ENCODE measurements around the gene FBXO31. TPM values are rescaled to one million over a fixed set of nuclear protein-coding genes. Genes with fewer than 3 reads are reported as not detected.
A peak's percentile ranks its signal among the peaks of the same experiment; 100 is the strongest.
"Not testable (repeated sequence)": the region's sequence is repeated elsewhere in the genome, so short reads cannot be mapped to it uniquely, and the experiment has no call there.

FBXO31 gene
- polyA plus RNA-seq, 1 donor from 2014 or later = 20.6 TPM

DNA sequence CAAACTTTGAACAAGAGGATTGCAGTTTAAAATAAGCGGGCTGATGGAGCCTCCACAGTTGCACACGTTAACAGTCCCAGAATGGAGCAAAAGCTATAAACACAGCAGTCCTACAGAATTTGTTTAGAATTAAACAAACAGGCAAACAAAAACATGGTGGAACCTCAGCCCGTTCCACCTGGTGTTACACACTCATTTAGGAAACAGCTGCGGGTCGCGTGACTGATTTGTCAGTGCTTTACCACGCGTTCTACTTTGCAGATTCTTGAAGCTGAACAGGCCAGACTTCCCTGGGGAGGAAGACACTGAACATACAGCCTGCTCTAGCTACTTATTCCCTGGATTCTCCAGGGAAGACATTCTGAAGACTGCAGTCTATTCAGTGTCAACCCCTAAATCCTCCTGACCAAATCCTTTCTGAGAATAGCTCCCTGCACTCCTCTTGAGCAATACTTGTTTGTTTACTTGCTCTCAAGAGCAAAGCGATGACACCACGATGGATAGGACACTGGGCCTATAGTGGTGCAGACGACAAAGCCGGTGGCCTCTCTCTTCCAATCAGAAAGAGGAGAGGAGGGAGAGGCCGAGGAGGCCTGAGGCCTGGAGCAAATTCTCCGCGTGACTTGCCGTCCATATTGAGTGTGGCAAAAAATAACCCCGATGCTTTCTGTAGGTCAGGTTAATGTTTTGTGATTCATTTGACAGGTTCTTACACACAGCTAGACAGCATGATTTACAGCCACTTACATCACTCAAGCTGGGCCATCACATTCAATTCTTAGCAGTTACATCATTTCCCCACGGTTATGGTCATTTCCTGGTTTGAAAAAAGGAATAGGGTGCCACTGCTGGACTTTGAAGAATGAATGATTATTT, 4.6 kb upstream of the FBXO31 start:
- peaks cover 4% of the 10 kb centered on the region for H3K79me2 ChIP-seq (replicated peaks; ENCODE audit: insufficient read depth, low read length)
- peak overlapping the region; percentile 41 for H3K4me2 ChIP-seq (ENCODE audit: low read length)
- no peaks in the 10 kb centered on the region for H4K20me1 ChIP-seq (ENCODE audit: insufficient read depth)
- H3K9me2 ChIP-seq (ENCODE audit: insufficient read depth, low read length) = no peaks in the 10 kb centered on the region
- H3K9ac ChIP-seq (ENCODE audit: low read length) = peak overlapping the region; percentile 58
- H3K9me3 ChIP-seq (ENCODE audit: low read length) = no peaks in the 10 kb centered on the region
- peak overlapping the region; percentile 85 for H3K27ac ChIP-seq (ENCODE audit: low read length)
- H3K27me3 ChIP-seq (ENCODE audit: insufficient read depth, low read depth, low read length) = no peaks in the 10 kb centered on the region
- H3K4me3 ChIP-seq (ENCODE audit: low read length) = peak overlapping the region; percentile 56
- peak overlapping the region; percentile 41 for H2AFZ ChIP-seq (ENCODE audit: low read depth, low read length)
- H3K36me3 ChIP-seq (ENCODE audit: insufficient read depth, low read length) = no peaks in the 10 kb centered on the region
- no peaks in the 10 kb centered on the region for H3F3A ChIP-seq (ENCODE audit: insufficient read depth, low read length, poor library complexity, severe bottlenecking)
- TF ChIP-seq RAD21 (conservative IDR thresholded peaks at IDR 0.05) (no peak), SMC3 (conservative IDR thresholded peaks at IDR 0.05; ENCODE audit: poor library complexity) (no peak), MXI1 (conservative IDR thresholded peaks at IDR 0.05; ENCODE audit: poor library complexity, severe bottlenecking) (peak; percentile 29), EZH2 (IDR thresholded peaks at IDR 0.05; ENCODE audit: borderline replicate concordance, insufficient read depth, low read length, poor library complexity, severe bottlenecking) (no peak), POLR2AphosphoS5 (IDR thresholded peaks at IDR 0.05) (peak; percentile 76), EP300 (conservative IDR thresholded peaks at IDR 0.05; ENCODE audit: poor library complexity, severe bottlenecking) (peak; percentile 68), TAF1 (IDR thresholded peaks at IDR 0.05; ENCODE audit: low read depth) (peak; percentile 31)
- TF ChIP-seq, protein P1, sequence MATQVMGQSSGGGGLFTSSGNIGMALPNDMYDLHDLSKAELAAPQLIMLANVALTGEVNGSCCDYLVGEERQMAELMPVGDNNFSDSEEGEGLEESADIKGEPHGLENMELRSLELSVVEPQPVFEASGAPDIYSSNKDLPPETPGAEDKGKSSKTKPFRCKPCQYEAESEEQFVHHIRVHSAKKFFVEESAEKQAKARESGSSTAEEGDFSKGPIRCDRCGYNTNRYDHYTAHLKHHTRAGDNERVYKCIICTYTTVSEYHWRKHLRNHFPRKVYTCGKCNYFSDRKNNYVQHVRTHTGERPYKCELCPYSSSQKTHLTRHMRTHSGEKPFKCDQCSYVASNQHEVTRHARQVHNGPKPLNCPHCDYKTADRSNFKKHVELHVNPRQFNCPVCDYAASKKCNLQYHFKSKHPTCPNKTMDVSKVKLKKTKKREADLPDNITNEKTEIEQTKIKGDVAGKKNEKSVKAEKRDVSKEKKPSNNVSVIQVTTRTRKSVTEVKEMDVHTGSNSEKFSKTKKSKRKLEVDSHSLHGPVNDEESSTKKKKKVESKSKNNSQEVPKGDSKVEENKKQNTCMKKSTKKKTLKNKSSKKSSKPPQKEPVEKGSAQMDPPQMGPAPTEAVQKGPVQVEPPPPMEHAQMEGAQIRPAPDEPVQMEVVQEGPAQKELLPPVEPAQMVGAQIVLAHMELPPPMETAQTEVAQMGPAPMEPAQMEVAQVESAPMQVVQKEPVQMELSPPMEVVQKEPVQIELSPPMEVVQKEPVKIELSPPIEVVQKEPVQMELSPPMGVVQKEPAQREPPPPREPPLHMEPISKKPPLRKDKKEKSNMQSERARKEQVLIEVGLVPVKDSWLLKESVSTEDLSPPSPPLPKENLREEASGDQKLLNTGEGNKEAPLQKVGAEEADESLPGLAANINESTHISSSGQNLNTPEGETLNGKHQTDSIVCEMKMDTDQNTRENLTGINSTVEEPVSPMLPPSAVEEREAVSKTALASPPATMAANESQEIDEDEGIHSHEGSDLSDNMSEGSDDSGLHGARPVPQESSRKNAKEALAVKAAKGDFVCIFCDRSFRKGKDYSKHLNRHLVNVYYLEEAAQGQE (IDR thresholded peaks at IDR 0.05; ENCODE audit: borderline replicate concordance) = peak; percentile 23
- TF ChIP-seq, protein P2, sequence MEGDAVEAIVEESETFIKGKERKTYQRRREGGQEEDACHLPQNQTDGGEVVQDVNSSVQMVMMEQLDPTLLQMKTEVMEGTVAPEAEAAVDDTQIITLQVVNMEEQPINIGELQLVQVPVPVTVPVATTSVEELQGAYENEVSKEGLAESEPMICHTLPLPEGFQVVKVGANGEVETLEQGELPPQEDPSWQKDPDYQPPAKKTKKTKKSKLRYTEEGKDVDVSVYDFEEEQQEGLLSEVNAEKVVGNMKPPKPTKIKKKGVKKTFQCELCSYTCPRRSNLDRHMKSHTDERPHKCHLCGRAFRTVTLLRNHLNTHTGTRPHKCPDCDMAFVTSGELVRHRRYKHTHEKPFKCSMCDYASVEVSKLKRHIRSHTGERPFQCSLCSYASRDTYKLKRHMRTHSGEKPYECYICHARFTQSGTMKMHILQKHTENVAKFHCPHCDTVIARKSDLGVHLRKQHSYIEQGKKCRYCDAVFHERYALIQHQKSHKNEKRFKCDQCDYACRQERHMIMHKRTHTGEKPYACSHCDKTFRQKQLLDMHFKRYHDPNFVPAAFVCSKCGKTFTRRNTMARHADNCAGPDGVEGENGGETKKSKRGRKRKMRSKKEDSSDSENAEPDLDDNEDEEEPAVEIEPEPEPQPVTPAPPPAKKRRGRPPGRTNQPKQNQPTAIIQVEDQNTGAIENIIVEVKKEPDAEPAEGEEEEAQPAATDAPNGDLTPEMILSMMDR (IDR thresholded peaks at IDR 0.05; ENCODE audit: poor library complexity, severe bottlenecking) = no peak

DNA sequence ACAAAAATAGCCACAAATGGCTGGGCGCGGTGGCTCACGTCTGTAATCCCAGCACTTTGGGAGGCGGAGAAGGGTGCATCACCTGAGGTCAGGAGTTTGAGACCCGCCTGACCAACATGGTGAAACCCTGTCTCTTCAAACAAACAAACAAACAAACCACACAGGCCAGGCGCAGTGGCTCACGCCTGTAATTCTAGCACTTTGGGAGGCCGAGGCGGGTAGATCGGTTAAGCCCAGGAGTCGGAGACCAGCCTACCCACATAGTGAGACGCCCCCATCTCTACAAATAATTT, 1.2 kb upstream of the FBXO31 start:
- not testable (repeated sequence) for H3K4me2 ChIP-seq (ENCODE audit: low read length); H3K27me3 ChIP-seq (ENCODE audit: insufficient read depth, low read depth, low read length); H3K36me3 ChIP-seq (ENCODE audit: insufficient read depth, low read length); H3F3A ChIP-seq (ENCODE audit: insufficient read depth, low read length, poor library complexity, severe bottlenecking); H3K9me3 ChIP-seq (ENCODE audit: low read length); H3K9me2 ChIP-seq (ENCODE audit: insufficient read depth, low read length); H4K20me1 ChIP-seq (ENCODE audit: insufficient read depth)
- Histone ChIP-seq H3K27ac (ENCODE audit: low read length) (peak overlapping the region; percentile 93), H3K4me3 (ENCODE audit: low read length) (peak overlapping the region; percentile 95), H3K9ac (ENCODE audit: low read length) (peak overlapping the region; percentile 93), H2AFZ (ENCODE audit: low read depth, low read length) (peak overlapping the region; percentile 76), H3K79me2 (replicated peaks; ENCODE audit: insufficient read depth, low read length) (peaks cover 13% of the 10 kb centered on the region)
